Frontal cortex (tissue), 4 donors: ENCODE measurements around the gene MACO1. TPM values are rescaled to one million over a fixed set of nuclear protein-coding genes. Genes with fewer than 3 reads are reported as not detected.

Experiments
- DNase-seq, 2 donors: peaks; one replicate each; pipeline ENCODE4 v3.0.0; 2012; ENCODE audit warnings: low spot score in 2 of 2
- FAIRE-seq: peaks from 2 replicates; lab custom pipeline; 2012; peaks lifted over from hg19 to GRCh38; lab: Jason Lieb, UNC
- total RNA-seq: library from RNA; depleted of rRNA; stranded (reverse); fragments of >200 nt; gene quantifications from one replicate; pipeline ENCODE4 v1.2.3, GENCODE V29; 2014
- donor health status: control.
- donor health status: control.
- donor health status: control.

MACO1 gene
- total RNA-seq, 1 donor from 2014 or later, result 103 TPM

DNA sequence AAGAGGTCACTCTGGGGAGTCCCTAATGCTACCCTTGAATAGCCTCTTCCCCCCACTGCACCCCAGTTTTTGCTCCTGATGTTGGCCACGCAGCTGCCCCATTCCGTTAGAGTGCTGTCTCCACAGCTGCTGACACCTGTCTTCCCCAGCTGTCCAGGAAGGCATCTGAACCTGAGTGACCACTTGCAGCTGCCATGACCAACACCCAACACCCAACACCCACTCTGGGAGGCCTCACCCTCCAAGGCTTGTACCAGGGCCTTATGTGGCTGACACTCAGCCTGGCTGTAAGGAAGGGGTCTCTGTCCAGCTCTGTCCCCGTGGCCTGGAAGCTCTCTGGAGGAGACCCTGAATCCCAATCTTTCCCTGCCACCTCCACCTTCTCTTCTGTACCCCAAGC lies 86.0 kb downstream of the MACO1 start:
- DNase-seq (no peak), FAIRE-seq (no peak)

DNA sequence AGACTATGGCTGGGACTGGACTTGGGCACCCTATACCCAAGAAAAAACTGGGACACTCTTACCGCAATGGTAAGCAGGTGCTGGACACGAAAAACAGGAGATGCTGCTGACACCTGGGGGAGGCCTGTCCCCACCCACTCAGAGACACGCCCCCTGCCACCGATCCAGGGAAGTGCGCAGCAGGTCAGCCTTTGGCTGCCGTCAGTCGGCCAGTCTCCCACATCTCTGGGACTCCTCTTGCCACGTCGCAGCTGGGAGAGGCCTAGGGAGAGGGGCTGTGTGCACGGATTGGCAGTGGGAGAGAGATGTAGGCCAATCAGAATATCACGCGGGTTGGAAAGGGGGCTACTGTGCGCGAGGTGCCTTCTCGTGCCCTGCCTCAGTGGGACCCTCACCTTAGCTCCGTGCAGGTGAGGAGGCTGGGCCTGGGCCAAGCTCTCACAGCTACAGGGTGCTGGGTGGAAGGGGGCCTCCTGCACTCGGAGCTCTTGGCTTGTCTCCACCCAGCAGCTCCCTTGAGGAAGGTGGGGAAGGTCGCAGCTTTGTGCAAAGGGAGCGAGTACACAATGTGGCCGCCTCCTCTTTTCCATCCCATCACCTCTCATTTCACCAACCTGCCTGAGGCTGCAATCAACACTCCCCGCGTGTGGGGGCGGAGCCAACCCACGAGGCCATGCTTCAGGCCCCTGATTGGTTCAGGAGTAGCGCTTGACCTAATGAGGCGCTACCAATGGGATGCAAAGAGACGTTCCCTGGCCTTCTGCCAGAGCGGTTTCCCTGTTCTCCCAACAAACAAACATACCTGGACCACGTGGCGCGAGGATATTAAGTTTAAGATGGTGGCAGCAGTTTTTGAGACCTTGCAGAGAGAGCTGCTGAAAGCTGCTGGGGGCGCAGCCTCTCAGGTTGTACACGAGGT lies 87.0 kb downstream of the MACO1 start:
- FAIRE-seq (no peak), DNase-seq (no peak)

DNA sequence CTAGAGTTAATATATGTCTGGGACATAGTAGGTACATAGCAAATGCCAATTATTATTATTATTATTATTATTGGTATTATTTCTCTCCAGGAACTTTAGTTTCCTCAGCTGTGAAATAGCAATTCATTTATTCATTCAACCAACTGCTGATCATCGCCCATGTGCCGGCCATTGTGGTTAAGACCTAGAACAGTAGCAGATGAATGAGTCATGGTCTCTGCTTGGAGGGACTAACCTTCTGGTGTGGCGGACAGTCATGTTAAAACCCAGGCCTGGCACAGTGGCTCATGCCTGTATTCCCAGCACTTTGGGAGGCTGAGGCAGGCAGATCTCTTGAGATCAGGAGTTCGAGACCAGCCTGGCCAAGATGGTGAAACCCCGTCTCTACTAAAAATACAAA lies 88.9 kb downstream of the MACO1 start:
- DNase-seq, result no peak
- no peak for FAIRE-seq

DNA sequence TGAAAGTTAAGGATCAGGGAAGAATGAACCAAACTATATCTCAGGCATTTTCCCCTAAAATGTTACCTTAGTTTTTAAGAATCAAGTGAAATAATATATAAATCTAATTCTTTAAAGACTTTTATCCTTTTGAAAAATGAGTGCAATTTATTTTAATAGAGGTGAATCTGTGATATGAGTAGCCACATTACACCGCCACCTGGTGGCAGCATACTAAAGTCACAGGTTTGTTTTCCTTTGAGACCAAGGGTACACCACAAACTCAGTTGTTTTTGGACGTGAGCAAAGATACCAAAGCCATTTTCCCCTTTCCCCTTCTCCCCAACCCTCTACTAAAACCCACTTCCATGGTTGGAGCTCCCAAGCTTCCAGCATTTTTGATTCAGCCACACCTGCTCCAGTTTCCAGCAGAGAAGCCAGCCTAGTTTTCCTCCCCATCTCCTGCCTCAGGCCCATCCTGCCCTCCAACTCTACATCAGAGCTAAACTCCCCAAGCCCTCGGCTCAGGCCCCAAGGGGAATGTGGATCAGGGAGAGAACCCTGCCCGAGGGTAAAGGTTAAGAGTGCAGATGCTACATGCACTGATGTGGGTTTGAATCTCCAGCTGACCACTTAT lies 89.9 kb downstream of the MACO1 start:
- FAIRE-seq (peak; percentile 33), DNase-seq (peak; percentile 56 to 70)

DNA sequence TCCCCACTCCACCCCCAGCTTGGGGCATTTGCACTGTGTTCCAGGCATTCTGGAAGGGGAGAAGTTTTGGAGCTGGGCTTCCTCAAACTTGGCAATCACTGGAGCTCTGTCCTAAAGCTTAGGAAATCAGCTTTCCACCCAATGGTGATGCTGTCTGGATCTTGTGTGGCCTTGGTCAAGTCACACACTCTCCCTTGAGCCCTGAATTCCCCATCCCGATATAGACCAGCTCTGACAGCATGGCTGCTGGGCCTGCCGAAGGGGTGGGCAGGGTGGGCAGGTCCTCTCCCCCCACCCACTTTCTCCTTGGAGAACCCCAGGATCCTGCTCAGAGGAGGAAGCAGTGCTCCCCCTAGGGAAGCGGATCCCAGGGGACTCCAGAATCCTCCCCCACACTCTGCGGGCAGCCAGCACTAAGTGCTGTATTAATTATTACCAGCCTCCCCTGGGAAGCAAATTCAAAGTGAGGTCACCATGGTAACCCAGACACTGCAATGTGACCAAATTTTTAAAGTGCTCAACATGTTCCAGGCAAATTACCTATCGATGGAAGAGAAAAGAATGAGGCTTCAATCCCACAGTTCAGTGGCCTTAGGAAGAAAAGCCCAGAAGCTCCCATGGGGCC lies 91.4 kb downstream of the MACO1 start:
- FAIRE-seq (no peak), DNase-seq (no peak)

DNA sequence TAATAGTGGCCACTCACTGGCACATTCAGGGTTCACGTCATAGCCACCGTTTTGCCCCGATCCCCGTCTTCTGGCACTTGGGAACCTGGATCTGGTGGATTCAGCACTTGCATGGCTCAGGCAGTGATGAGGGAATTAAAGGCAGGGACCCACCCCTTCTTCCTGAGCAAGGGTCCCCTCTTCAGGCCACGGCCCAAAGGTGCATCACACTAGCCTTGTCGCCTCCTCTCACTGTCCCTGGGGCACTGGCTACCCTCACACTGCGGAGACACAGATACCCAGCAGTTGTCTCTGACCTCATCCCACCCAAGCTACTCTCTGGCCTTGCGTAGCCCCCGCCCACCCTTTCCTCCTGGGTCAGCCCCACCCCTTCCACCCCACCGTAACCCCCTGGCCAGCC lies 92.8 kb downstream of the MACO1 start:
- FAIRE-seq (no peak), DNase-seq (no peak)

DNA sequence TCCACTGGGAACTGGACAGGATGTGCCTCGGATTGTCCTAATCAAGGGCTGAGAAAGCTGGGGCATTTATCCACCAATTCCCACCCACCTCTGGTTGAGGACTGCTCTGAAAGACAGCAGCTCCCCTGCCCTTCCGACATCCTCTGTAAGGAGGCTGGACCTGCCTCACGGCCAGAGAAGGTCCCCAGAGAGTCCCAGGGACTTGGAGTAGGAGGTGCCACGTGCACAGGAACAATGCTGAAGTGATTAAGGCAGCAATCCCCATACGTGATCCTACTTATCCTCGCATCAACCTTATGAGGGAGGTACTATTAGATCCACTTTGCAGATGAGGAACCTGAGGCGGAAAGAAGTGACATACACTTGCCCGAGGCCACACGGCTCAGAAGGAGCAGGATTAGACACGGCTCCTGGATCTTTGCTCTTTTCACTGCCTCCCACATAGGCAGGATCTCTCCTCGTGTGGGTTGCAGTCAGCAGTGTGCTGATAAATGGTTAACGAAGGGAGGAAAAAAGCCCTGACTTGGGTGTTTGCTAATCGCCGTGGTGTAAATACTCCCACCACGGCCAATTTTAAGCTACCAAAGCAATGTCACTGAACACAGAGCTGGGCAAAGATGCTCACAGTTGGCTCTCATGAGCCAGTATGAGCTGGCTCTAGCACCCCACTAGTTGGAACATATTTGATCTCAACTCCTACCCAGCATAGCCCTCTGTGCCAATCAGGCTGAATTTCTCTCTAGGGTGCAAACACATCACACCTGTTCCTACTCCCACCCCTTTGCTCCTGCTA lies 94.1 kb downstream of the MACO1 start:
- DNase-seq (no peak), FAIRE-seq (no peak)

DNA sequence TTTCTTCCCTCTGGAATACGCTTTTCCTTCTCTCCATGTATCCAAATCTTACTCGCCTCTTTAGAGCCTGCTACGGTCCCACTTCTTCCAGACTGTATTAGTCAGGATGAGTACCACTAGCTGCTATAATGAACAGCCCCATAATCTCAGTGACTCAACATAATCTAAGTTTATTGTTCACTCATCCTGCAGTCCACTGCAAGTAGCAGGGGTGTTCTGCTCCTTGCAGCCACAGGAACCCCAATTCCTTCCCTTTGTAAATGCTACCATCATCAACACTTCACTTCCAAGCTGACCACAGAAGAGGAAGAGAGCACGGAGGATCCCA lies 94.6 kb downstream of the MACO1 start:
- no peak for FAIRE-seq
- DNase-seq, result no peak

DNA sequence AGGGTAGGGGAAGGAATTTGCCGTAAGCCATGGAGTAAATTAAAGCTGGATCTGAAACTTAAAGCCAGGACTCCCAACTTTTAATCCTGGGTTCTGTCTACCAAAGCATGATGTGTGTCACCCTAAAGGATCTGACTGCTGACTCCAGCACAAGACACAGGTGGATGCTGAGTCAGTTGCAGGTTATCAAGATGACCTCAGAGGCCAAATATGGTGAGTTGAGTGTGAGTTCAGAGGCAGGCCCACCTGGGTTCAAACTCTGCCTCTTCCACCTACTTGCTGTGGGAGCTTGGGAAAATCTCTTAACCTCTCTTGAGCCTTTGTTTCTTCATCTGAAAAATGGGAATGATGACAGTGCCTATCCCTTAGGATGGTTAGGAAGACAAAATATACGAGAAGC lies 96.1 kb downstream of the MACO1 start:
- FAIRE-seq, result no peak
- no peak for DNase-seq

DNA sequence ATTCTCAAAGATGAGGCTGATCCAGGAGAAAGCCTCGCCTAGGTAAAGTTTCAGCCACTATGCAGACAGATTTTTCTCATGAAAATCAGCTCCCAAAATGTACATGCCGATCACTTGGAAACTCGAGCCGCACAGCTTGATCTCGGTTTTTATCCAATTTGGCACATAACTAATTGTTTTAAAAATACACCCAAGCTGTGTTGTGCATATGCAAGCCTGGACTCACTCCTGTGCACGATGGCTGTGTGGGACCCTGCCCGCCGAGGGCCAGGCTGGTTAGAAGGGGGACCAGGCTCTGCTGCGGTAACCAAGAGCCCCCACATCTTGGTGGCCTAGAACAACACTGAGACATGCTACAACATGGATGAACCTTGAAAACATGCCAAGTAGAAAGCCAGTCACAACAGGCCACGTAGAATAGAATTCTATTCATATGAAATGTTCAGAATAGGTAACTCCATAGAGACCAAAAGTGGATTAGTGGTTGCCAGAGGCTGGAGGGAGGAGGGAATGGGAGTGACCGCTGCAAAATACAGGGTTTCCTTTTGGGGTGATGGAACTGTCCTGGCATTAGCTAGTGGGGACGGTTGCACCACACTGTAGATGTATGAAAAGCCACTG lies 96.6 kb downstream of the MACO1 start:
- DNase-seq (no peak), FAIRE-seq (no peak)

DNA sequence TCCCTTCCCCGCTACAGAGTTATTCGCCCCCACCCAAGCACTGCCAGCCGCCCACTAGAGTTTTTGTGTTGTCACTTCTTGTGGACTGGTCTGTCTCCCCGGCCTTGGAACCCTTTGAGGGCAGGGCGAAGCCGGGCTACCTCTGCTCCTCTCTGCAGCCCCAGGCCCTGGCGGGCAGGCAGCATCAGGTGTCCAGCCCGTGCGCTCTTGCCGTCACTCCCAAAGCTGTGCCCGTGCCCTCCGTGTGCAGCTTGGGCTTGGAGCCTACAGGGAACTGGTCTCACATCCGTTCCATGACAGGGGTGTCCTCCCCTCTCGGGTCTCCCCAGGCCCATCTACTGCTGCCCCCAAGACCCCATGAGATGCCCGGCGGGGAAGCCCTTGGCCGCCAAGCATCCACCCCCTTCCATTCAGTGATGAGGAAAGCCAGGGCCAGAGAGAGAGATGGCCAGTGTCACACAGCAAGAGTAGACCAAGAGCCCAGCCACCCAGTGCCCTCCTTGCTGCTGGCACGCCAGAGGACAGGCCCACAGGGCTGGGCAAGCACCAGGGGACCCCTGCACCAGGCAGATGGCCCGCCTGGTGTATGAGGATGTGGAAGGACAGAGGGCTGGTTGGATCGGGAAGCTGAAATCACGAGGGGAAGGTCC lies 97.4 kb downstream of the MACO1 start:
- FAIRE-seq, result no peak
- no peak for DNase-seq

DNA sequence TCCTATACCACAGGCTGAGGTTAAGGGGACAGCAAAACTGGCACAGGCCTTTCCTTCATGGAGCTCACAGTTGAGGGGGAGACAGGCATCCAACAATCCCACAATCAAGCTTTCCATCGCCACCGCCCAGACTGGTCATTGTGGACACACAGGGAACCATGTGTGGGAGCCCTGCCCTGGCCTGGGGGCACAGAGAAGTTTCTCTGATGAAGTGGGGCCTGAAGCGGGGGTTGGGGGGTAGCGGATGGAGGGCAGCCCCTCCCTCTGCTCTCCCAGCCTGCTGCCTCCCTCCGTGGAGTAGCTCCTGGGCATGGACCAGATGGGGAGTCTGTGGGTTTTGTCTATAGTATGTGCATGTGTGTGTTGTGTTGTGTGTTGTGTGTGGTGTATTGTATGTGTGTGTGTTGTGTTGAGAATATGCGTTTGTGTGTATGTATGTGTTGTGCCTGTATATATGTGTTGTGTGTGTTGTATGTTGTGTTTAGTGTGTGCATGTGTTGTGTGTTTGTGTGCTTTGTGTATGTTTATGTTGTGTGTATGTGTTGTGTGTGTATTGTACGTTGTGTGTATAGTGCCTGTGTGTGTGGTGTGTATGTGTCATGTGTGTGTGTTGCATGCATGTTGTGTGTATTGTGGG lies 98.3 kb downstream of the MACO1 start:
- FAIRE-seq, result no peak
- no peak for DNase-seq

DNA sequence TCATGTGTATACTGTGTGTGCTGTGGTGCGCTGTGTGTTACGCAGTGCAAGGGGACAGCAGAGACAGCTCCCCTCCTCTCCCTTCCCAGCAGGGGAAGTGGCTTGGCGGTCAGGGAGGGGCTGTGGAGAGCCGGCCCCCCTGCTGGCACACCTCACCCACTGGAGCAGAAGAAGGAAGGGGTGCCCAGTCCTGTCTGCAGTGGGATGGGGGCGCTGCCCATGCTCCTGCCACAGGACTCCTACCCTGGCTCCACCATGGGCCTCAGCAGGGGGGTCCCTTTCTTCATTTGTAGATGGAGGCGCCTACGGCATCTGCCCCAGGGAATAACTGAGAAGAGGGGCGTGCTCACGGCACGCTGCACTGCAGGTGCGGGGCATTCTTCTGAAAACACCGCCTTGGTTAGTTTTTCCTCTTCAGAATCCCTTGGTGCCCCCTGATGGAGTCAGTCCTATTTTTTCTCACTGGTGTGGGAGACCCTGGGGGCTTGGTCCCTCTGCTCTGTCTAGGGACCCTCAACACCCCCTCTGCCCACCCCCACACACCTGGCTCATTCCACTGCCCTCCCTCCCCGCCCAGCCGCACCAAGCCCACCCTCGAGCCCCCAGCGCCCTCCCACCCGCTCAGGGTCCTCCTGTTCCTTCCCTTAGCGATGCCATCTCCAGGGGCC lies 99.0 kb downstream of the MACO1 start:
- DNase-seq, result no peak
- FAIRE-seq, result no peak

DNA sequence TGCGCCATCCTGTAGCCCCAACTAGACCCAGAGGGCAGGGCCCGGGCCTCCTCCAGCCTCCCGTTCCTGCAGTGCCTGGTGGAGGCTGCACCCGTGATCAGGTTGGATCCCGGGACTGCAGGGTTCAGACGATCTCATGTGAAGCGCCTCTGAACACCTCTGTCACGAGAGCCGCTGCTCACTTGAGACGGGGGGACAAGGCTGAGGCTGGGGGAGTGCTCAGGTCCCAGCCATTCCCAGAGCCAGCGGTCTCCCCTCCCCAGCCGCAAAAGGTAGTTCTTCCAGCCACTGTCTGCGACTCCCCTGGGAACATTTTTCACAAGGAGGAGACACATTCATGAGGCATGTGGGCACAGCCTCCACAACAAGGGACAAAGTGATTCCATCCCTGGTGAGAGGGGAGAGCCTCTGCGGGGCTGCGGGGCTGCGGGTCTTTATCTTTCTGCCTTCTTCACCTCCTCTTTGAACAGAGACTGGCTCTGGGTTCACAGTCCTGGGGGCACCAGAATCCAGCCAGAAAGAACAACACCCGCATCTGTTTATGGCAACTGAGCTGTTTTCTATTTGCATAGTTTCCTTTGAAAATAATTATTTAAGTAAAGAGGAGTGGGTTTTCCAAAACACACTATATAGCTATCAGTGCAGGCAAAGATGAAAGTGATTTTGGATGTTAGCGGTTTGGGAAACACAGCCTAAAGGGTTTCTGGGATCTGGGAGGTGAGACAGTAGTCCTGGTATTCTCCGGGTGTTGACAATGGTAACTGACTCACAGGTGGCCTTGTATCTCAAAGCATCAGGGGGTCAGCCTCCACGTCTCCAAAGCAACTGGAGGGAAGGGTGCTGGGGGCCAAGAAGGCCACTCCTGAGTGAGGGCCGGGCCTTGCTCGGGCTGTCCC lies 99.7 kb downstream of the MACO1 start:
- FAIRE-seq (no peak), DNase-seq (no peak)

DNA sequence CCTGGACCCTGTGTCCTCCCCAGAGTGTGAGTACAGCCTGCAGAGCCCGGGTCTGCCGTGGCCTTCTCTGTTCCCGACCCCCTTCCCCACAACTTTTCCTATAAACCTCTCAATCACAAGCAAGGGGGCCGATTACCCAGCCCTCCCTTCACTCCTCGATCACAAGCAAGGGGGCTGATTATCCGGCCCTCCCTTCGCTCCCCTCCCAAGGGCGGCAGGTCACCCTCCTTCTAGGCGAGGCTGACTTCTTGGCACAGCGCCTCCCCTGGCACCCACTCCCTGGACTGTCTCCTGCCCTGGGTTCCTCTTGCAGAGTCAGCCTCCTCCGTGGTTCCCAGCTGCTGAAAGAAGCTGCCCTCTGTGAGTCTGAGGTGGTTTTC lies 100.4 kb downstream of the MACO1 start:
- FAIRE-seq (no peak), DNase-seq (no peak)

DNA sequence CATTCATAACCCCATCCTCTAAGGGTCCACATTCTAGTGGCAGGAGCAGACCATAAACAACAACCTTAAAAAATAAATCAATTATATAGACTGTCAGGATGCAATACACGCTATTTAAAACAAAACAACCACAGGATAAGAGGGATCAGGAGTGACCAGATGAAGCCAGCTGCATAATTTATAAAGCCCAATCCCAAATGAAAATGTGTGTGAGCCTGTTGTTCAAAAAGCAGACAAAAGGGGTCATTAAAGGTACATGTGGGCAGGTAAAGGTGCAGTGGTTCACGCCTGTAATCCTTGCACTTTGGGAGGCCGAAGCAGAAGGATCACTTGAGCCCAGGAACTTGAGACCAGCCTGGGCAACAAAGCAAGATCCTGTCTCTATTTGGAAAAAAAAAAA lies 102.3 kb downstream of the MACO1 start:
- FAIRE-seq (no peak), DNase-seq (no peak)

DNA sequence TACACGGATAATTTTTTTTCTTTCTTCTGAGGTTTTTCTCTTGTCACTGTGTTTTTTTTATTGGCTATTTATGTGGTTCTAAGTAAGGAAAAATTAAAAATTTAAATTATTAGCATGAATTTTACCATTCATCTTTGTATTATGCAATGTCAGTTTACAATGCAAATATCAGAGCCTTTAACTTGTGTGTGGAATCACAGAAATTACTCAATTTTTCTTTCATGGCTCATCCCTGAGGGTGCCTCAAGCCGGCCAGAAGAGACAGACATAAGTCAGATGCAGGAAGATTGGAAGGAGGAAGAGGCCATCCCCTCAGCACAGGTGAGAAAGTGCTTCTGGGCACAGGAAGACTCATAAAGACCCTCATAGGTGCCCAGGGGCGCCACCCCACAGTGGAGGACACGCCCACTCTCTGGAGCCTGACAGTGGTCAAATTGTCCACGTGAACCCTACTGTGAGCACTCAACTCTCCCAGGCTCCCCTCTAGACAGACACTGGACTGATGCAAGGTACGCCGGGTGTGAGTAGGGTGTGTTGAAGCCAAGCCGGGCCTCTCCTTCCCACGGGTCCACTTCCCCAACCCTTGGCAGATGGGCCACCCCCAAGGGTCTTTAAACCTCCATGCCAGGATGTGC lies 103.2 kb downstream of the MACO1 start:
- FAIRE-seq (no peak), DNase-seq (no peak)
